ENCODE data around the gene PTPN7.

GRCh38 chr1:202107801-202108731, 52.3 kb downstream of the PTPN7 start:
- no peak for TF ChIP-seq CTCF (IDR thresholded peaks at IDR 0.05; ENCODE audit: insufficient read depth, low read length, poor library complexity, severe bottlenecking)
- no peak for TF ChIP-seq EZH2phosphoT487 (conservative IDR thresholded peaks at IDR 0.05; ENCODE audit: low read length)
